HepG2 (cell line): ENCODE measurements around the gene ATG4D. TPM values are rescaled to one million over a fixed set of nuclear protein-coding genes. Genes with fewer than 3 reads are reported as not detected.

ENCODE experiments used
- ATAC-seq: fragments of 200-7000 bp; cut with Tn5 transposase; 3 replicates; pipeline ENCODE4 v1.9.1; 2020; ENCODE audit warnings: mild to moderate bottlenecking, moderate library complexity
- BruUV-seq: library from RNA; stranded (reverse); fragments of 400-500 nt; replicated peaks from 2 replicates; lab custom pipeline; 2021; lab: Mats Ljungman, UMichigan
- CTCF ChIA-PET: fragments of 300-600 bp; formaldehyde crosslinking; extraction: SDS; loops from one replicate; lab custom pipeline; 2021; ENCODE audit warnings: low total read pairs, inconsistent platforms, low intra/inter-chr PET ratio; lab: Yijun Ruan, JAX
- POLR2A ChIA-PET: fragments of 350-600 bp; sonication (Branson Sonifier 250); formaldehyde crosslinking; loops from one replicate; lab custom pipeline; 2020; ENCODE audit warnings: antibody characterized with exemption, inconsistent platforms; lab: Yijun Ruan, JAX
- DNase-seq: peaks from one replicate; pipeline ENCODE4 v3.0.0-alpha.2; 2015; ENCODE audit warnings: low spot score
- FAIRE-seq: peaks from 3 replicates; lab custom pipeline; 2011; peaks lifted over from hg19 to GRCh38; lab: Jason Lieb, UNC
- H2AFZ ChIP-seq: one replicate; pipeline ENCODE4 v1.6.1; 2011; ENCODE audit warnings: low read length, inconsistent platforms
- H3K27ac ChIP-seq: fragments of 300-600 bp; 3 replicates; pipeline ENCODE4 v1.8.0; 2011; ENCODE audit warnings: mixed run types, mild to moderate bottlenecking, mixed read lengths, low read length, inconsistent platforms; ENCODE audit not compliant: insufficient read depth; ENCODE audit errors: extremely low read length
- H3K27me3 ChIP-seq, 2 experiments: fragments of 200-600 bp in 1 of 2; 2 replicates in 1 of 2; 3 replicates in 1 of 2; pipeline versions ENCODE4 v1.6.0 to v1.8.0; 2011; ENCODE audit warnings: low read length in 2 of 2, mild to moderate bottlenecking in 2 of 2, moderate library complexity in 2 of 2, inconsistent platforms in 1 of 2; ENCODE audit not compliant: insufficient read depth in 2 of 2, control insufficient read depth in 1 of 2
- H3K36me3 ChIP-seq, 2 experiments: fragments of 200-600 bp in 1 of 2; replicated peaks in 1 of 2; 2 replicates in 1 of 2; 3 replicates in 1 of 2; pipeline versions ENCODE4 v1.5.1 to v1.8.0; 2011; ENCODE audit warnings: low read length in 2 of 2, inconsistent platforms in 1 of 2; ENCODE audit not compliant: insufficient read depth in 2 of 2, control insufficient read depth in 1 of 2
- H3K4me1 ChIP-seq: 2 replicates; pipeline ENCODE4 v1.5.1; 2012; ENCODE audit warnings: low read length, inconsistent platforms; ENCODE audit not compliant: insufficient read depth
- H3K4me2 ChIP-seq: 2 replicates; pipeline ENCODE4 v1.6.0; 2011; ENCODE audit warnings: low read depth, low read length, inconsistent platforms
- H3K4me3 ChIP-seq, 3 experiments: fragments of 200-600 bp in 1 of 3; sonication (generic), shearing (Covaris generic) in 1 of 3; replicated peaks in 1 of 3; 2 replicates each; pipeline ENCODE4 v1.5.1; 2011 to 2016; ENCODE audit warnings: low read length in 3 of 3, inconsistent platforms in 2 of 3, low read depth in 2 of 3, mild to moderate bottlenecking in 2 of 3, control low read depth in 1 of 3, mixed read lengths in 1 of 3; ENCODE audit not compliant: insufficient read depth in 1 of 3
- H3K79me2 ChIP-seq: one replicate; pipeline ENCODE4 v1.6.1; 2011; ENCODE audit warnings: low read length, inconsistent platforms; ENCODE audit not compliant: insufficient read depth
- H3K9ac ChIP-seq: 2 replicates; pipeline ENCODE4 v1.6.0; 2011; ENCODE audit warnings: mild to moderate bottlenecking, low read depth, low read length, inconsistent platforms; ENCODE audit not compliant: insufficient read depth
- H3K9me3 ChIP-seq: 2 replicates; pipeline ENCODE4 v1.5.1; 2012; ENCODE audit warnings: mild to moderate bottlenecking, low read length
- H4K20me1 ChIP-seq: 2 replicates; pipeline ENCODE4 v1.6.0; 2011; ENCODE audit warnings: inconsistent platforms, mild to moderate bottlenecking, low read length, moderate library complexity; ENCODE audit not compliant: insufficient read depth
- ATF7 ChIP-seq, 2 experiments: fragments of 450-650 bp in 1 of 2; sonication (generic) in 1 of 2; formaldehyde crosslinking in 1 of 2; IDR thresholded peaks; 2 replicates each; pipeline versions ENCODE4 v1.4.0 to v1.6.1; 2016 to 2020; ENCODE audit warnings: antibody characterized with exemption in 1 of 2, mild to moderate bottlenecking in 1 of 2, missing genetic modification reagents in 1 of 2
- ERF ChIP-seq: IDR thresholded peaks from 2 replicates; pipeline ENCODE4 v1.6.1; 2018; ENCODE audit warnings: missing biosample characterization, missing genetic modification reagents
- KAT8 ChIP-seq: IDR thresholded peaks from 2 replicates; pipeline ENCODE4 v1.6.1; 2016; ENCODE audit warnings: missing genetic modification reagents, missing compliant biosample characterization
- KDM5B ChIP-seq: sonication (generic); formaldehyde crosslinking; IDR thresholded peaks from 2 replicates; pipeline ENCODE4 v1.4.0; 2020; ENCODE audit warnings: missing genetic modification reagents, mild to moderate bottlenecking, borderline replicate concordance
- NFIC ChIP-seq: IDR thresholded peaks from 2 replicates; pipeline ENCODE4 v1.6.1; 2012; ENCODE audit warnings: mild to moderate bottlenecking, low read length, inconsistent platforms
- NRL ChIP-seq: sonication (generic); formaldehyde crosslinking; IDR thresholded peaks from 2 replicates; pipeline ENCODE4 v1.5.0; 2020; ENCODE audit warnings: missing genetic modification reagents, mild to moderate bottlenecking, moderate library complexity, borderline replicate concordance
- RNF2 ChIP-seq: fragments of 450-650 bp; conservative IDR thresholded peaks from 2 replicates; pipeline ENCODE4 v1.6.1; 2016; ENCODE audit warnings: low read depth
- THRA ChIP-seq: sonication (generic); formaldehyde crosslinking; IDR thresholded peaks from 2 replicates; pipeline ENCODE4 v1.4.0; 2020; ENCODE audit warnings: missing genetic modification reagents, borderline replicate concordance
- ZFP90 ChIP-seq: sonication (generic); formaldehyde crosslinking; IDR thresholded peaks from 2 replicates; pipeline ENCODE4 v1.8.0; 2022; ENCODE audit warnings: missing genetic modification reagents, mild to moderate bottlenecking, inconsistent platforms, borderline replicate concordance
- ZNF138 ChIP-seq: sonication (generic); formaldehyde crosslinking; IDR thresholded peaks from 2 replicates; pipeline ENCODE4 v1.5.0; 2020; ENCODE audit warnings: mild to moderate bottlenecking, low read depth, missing genetic modification reagents
- ZNF333 ChIP-seq: sonication (generic); formaldehyde crosslinking; IDR thresholded peaks from 2 replicates; pipeline ENCODE4 v1.4.0; 2020; ENCODE audit warnings: mild to moderate bottlenecking, missing genetic modification reagents, borderline replicate concordance
- WGBS: methylation state at CpG from one replicate; pipeline ENCODE4 v1.1.6; 2017; ENCODE audit warnings: low lambda C conversion rate; 5-methylcytosine and 5-hydroxymethylcytosine counted together
- in situ Hi-C: cut with HindIII; loops from 2 replicates; pipeline ENCODE4 v1.10.0; 2017; ENCODE audit warnings: low pct_unique_long_range_greater_than_20kb; ENCODE audit not compliant: extremely low pct_ligation_motif_present
- intact Hi-C: fragments of 100-400 bp; cut with micrococcal nuclease; formaldehyde crosslinking; loops from one replicate; pipeline ENCODE4 v1.10.0; 2022; ENCODE audit not compliant: unreplicated experiment
- polyA plus RNA-seq, 8 experiments: library from polyadenylated mRNA; depleted of rRNA in 3 of 8; stranded (reverse) in 7 of 8; unstranded in 1 of 8; fragments of >200 nt; fragmentation: Illumina TruSeq in 4 of 8; extraction: Trizol in 4 of 8; gene quantifications; 2 replicates each; pipeline versions ENCODE4 v1.2.1 to v1.2.3, GENCODE V29; 2011 to 2016; ENCODE audit warnings: low read depth in 4 of 8, missing spikeins in 1 of 8, mixed read lengths in 1 of 8; ENCODE audit not compliant: insufficient read depth in 1 of 8
- total RNA-seq, 5 experiments: library from RNA; depleted of rRNA; stranded (reverse); fragments of >200 nt; fragmentation: Illumina TruSeq; extraction: Trizol; gene quantifications; 2 replicates each; pipeline ENCODE4 v1.2.3, GENCODE V29; 2016; ENCODE audit warnings: low read depth in 1 of 5

The ATG4D gene
- total and polyA plus RNA-seq, 2 of the 13 experiments (the other 11 are each of a cell fraction or from before 2014, with no cell fraction given), result 17.8 to 19.0 TPM

- DNase-seq, result no peak
- H3K27ac ChIP-seq, result no peak overlapping the region
- no peak overlapping the region for H3K4me3 ChIP-seq
- ChIA-PET CTCF (no interaction called here), POLR2A (no interaction called here)
- H2AFZ ChIP-seq, result no peak overlapping the region
- peaks cover 3 to 21% of the 10 kb centered on the region in 2 experiments; a peak in 3 of 5 replicates for H3K27me3 ChIP-seq
- WGBS, result 32% methylated on average over 2 of the region's 2 CpGs
- FAIRE-seq, result no peak
- H3K9ac ChIP-seq, result no peak overlapping the region
- H3K4me2 ChIP-seq, result no peak overlapping the region
- H3K9me3 ChIP-seq, result no peaks in the 10 kb centered on the region
- TF ChIP-seq ATF7 (IDR thresholded peaks at IDR 0.05) (peak; percentile 72), ATF7 (CRISPR knock-in tag; IDR thresholded peaks at IDR 0.05) (no peak), ZNF333 (CRISPR knock-in tag) (no peak), ZNF138 (CRISPR knock-in tag) (no peak), NFIC (no peak), RNF2 (no peak)
- no peak for ATAC-seq
- in situ Hi-C loops (no loop called here), intact Hi-C loops (no loop called here)
- no peaks in the 10 kb centered on the region for H3K36me3 ChIP-seq
- BruUV-seq, result no TSS peak
- no peaks in the 10 kb centered on the region for H4K20me1 ChIP-seq
- no peaks in the 10 kb centered on the region for H3K4me1 ChIP-seq
- H3K79me2 ChIP-seq, result no peaks in the 10 kb centered on the region
Observed at GRCh38 chr19:10587839-10588150, 44.1 kb downstream of the ATG4D start.

- H3K27me3 ChIP-seq, result peaks cover 0 to 6% of the 10 kb centered on the region in 2 experiments; a peak in 2 of 5 replicates
- H3K4me1 ChIP-seq, result peaks cover 12% of the 10 kb centered on the region
- WGBS, result 47% methylated on average over 5 of the region's 7 CpGs
- no peak overlapping the region for H3K4me2 ChIP-seq
- BruUV-seq, result no TSS peak
- intact Hi-C loops, result no loop called here
- DNase-seq (no peak), FAIRE-seq (no peak), ATAC-seq (no peak)
- CTCF ChIA-PET, result no interaction called here
- no peak overlapping the region for H2AFZ ChIP-seq
- TF ChIP-seq KAT8 (CRISPR knock-in tag), result no peak
- TF ChIP-seq NRL, result no peak
- no peak for TF ChIP-seq THRA
- TF ChIP-seq ERF (CRISPR knock-in tag), result no peak
- TF ChIP-seq KDM5B (CRISPR knock-in tag), result no peak
- no peak for TF ChIP-seq ZFP90 (CRISPR knock-in tag)
- no peak overlapping the region for H3K4me3 ChIP-seq
- no peak overlapping the region for H3K27ac ChIP-seq
- no peaks in the 10 kb centered on the region for H3K9me3 ChIP-seq
- H3K36me3 ChIP-seq, result no peaks in the 10 kb centered on the region
- H3K9ac ChIP-seq, result no peak overlapping the region
- no peaks in the 10 kb centered on the region for H3K79me2 ChIP-seq
- in situ Hi-C loops, result no loop called here
- POLR2A ChIA-PET, result no interaction called here
- no peaks in the 10 kb centered on the region for H4K20me1 ChIP-seq
Observed at GRCh38 chr19:10593148-10593547, 49.4 kb downstream of the ATG4D start.
